ENCODE measurements around the gene MBD3.

Gene MBD3

DNA sequence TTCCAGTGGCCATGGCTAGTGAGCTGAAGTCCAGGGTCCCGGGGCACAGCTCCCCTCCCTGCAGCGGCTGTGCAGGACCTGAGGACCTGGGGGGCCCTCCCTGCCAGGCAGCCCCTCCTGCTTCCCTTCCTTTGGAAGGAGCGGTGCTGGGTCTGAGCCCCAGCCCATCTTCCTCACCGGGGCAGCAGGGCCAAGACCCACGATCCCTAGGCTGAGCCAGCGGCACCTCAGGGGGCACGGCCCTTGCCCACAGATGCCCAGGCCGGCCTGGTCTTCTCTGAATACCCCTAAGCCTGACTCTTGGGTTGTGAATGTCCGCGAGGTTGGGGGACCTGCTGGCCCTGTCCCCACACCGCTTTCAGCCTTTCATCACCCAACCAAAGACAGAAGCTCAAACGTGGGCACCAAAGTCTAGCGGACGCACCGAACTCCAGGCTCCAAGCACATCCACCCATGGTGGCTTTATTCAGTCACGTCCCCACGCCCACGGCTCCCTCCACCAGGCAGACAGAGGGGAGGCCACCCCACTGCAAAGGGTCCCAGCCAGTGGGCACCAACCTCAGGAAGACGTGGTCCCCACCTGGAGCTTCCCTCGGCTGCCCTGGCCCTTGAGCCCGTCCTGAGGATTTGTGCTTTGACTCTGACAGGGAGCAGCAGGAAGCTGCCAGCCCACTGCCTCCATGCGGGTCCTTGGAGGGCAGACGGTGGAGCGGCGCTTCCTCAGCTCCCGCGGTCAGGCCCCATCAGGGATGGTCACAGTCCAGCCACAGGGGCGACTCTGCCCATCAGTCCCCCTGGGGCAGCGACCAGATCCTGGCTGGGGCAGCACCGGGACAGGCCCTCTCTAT, 16.2 kb downstream of the MBD3 start:
- POLR2A ChIA-PET: interaction anchor here (1.3 to 1.4 kb wide), 2 partner anchors 13 to 16 kb away, joined by 3 read pairs; partner anchors contain the start of gene MBD3
- no peak overlapping the region for H3K4me3 ChIP-seq (ENCODE audit: low read depth, low read length)
- CTCF ChIA-PET: interaction anchor here (1.0 to 1.9 kb wide), 2 partner anchors 11 to 14 kb away, joined by 3 to 6 read pairs; no protein-coding TSS in a partner anchor
- DNase-seq (ENCODE audit: low read depth, low spot score): no peak
- TF ChIP-seq, protein P1, sequence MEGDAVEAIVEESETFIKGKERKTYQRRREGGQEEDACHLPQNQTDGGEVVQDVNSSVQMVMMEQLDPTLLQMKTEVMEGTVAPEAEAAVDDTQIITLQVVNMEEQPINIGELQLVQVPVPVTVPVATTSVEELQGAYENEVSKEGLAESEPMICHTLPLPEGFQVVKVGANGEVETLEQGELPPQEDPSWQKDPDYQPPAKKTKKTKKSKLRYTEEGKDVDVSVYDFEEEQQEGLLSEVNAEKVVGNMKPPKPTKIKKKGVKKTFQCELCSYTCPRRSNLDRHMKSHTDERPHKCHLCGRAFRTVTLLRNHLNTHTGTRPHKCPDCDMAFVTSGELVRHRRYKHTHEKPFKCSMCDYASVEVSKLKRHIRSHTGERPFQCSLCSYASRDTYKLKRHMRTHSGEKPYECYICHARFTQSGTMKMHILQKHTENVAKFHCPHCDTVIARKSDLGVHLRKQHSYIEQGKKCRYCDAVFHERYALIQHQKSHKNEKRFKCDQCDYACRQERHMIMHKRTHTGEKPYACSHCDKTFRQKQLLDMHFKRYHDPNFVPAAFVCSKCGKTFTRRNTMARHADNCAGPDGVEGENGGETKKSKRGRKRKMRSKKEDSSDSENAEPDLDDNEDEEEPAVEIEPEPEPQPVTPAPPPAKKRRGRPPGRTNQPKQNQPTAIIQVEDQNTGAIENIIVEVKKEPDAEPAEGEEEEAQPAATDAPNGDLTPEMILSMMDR (IDR thresholded peaks at IDR 0.05; ENCODE audit: insufficient read depth, low read length, missing control alignments): no peak

- TF ChIP-seq, protein P1 (IDR thresholded peaks at IDR 0.05; ENCODE audit: insufficient read depth, low read length, missing control alignments): no peak
- ChIA-PET CTCF (interaction anchor here (1.0 to 1.9 kb wide), 3 partner anchors 12 to 97 kb away, joined by 3 to 6 read pairs (median 4); no protein-coding TSS in a partner anchor), POLR2A (interaction anchor here (1.4 kb wide), 1 partner anchor 14 kb away, joined by 3 read pairs; no protein-coding TSS in a partner anchor)
- no peak for DNase-seq (ENCODE audit: low read depth, low spot score)
- H3K4me3 ChIP-seq (ENCODE audit: low read depth, low read length): no peak overlapping the region
Measured at GRCh38 chr19:1575323-1576241, 17.1 kb downstream of the MBD3 start.

DNA sequence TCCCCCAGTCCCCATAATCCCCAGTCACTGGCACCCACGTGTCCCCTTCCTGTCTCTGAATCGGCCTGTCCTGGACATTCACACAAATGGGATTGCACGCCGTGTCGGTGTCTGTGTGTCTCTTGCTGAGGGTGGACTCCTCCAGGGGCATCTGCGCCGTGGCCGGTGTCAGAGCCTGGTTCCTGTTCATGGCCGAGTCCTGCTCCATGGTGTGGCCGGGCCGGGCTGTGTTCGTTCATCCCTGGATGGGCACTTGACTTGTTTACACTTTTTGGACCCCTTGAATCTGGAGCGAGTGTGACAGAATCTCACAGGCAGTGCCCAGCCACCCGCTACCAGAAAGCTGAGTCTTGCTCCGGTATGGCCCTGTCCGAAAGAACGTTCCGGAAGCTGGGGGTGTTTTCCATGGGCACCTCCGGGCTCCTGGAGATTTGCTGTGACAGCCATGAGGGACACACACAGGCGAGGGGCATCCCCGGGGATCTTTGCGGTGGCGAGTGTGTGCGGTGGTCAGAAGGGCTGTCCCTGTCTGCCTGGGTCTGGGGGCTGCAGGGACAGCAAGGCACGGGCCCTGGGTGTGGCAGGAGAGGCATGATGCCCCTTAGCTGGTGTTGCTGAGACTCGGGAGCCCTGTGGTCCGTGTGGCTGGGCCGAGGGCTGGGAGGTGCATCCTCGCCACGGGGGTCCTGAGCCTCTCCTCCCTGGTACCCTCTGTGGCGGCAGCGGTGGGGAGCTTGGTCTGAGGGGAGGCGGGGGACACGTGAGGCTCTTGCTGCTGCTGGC, 18.1 kb downstream of the MBD3 start:
- no peak for DNase-seq (ENCODE audit: low read depth, low spot score)
- ChIA-PET CTCF (interaction anchor here (1.7 to 1.9 kb wide), 2 partner anchors 13 to 98 kb away, joined by 4 to 6 read pairs; no protein-coding TSS in a partner anchor), POLR2A (no interaction called here)
- no peak overlapping the region for H3K4me3 ChIP-seq (ENCODE audit: low read depth, low read length)
- TF ChIP-seq, protein P1 (IDR thresholded peaks at IDR 0.05; ENCODE audit: insufficient read depth, low read length, missing control alignments): no peak

DNA sequence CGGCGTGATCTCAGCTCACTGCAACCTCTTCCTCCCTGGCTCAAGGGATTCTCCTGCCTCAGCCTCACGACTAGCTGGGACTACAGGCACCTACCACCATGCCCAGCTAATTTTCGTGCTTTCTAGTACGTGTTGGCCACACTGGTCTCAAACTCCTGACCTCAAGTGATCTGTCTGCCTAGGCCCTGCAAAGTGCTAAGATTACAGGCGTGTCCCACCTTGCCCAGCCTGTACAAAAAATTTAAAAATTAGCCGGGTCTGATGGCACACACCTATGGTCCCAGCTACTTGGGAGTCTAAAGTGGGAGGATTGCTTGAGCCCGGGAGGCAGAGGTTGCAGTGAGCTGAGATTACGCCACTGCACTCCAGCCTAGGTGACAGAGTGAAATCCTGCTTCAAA, 19.9 kb downstream of the MBD3 start:
- ChIA-PET CTCF (interaction anchor here (1.0 kb wide), 1 partner anchor 26 kb away, joined by 4 read pairs; no protein-coding TSS in a partner anchor), POLR2A (interaction anchor here (0.8 kb wide), 1 partner anchor 15 kb away, joined by 3 read pairs; no protein-coding TSS in a partner anchor)
- TF ChIP-seq, protein P1 (IDR thresholded peaks at IDR 0.05; ENCODE audit: insufficient read depth, low read length, missing control alignments): no peak
- no peak for DNase-seq (ENCODE audit: low read depth, low spot score)
- no peak overlapping the region for H3K4me3 ChIP-seq (ENCODE audit: low read depth, low read length)

DNA sequence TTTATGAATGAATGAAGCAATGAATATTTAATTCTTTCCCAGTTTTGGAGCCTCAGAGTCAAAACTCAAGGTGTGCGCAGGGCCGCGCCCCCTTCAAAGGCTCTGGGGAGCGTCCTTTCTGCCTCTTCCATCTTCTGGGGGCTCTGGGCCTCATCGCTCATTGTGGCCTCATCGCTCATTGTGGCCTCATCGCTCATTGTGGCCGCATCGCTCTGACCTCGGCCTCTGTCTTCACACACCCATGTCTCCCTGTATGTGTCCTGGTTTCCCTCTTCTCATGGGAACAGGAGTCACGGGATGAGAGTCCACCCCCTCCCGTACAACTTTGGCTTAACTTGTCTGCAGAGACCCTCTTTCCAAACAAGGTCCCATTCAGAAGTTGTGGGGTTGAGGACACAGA, 21.3 kb downstream of the MBD3 start:
- DNase-seq (ENCODE audit: low read depth, low spot score): no peak
- POLR2A ChIA-PET: no interaction called here
- TF ChIP-seq, protein P1 (IDR thresholded peaks at IDR 0.05; ENCODE audit: insufficient read depth, low read length, missing control alignments): no peak
- CTCF ChIA-PET: no interaction called here
- no peak overlapping the region for H3K4me3 ChIP-seq (ENCODE audit: low read depth, low read length)

Data from AG04449 (cell line).